IMR-90 (cell line): ENCODE data around the gene LRPPRC. TPM values are rescaled to one million over a fixed set of nuclear protein-coding genes. Genes with fewer than 3 reads are reported as not detected.

Source experiments
- ATAC-seq: fragments of 200-7000 bp; cut with Tn5 transposase; 2 replicates; pipeline ENCODE4 v1.9.1; 2020; ENCODE audit warnings: low read depth, mild to moderate bottlenecking, moderate library complexity
- BruUV-seq: library from RNA; stranded (reverse); fragments of 400-500 nt; replicated peaks from 2 replicates; lab custom pipeline; 2021; lab: Mats Ljungman, UMichigan
- CTCF ChIA-PET: fragments of 300-600 bp; formaldehyde crosslinking; extraction: SDS; loops from one replicate; lab custom pipeline; 2021; ENCODE audit warnings: antibody characterized with exemption; lab: Yijun Ruan, JAX
- POLR2A ChIA-PET: fragments of 300-600 bp; sonication (Branson Sonifier 250); formaldehyde crosslinking; loops from one replicate; lab custom pipeline; 2022; ENCODE audit warnings: antibody characterized with exemption; ENCODE audit not compliant: unreplicated experiment; lab: Charles Lee
- DNase-seq: peaks from one replicate; pipeline ENCODE4 v3.0.0; 2013
- H2AFZ ChIP-seq: replicated peaks from 2 replicates; pipeline ENCODE3; 2013; ENCODE audit warnings: low read length, mild to moderate bottlenecking; ENCODE audit not compliant: poor library complexity
- H2AK5ac ChIP-seq: 2 replicates; pipeline ENCODE4 v1.6.1; 2013; ENCODE audit warnings: low read depth, low read length, inconsistent platforms
- H2AK9ac ChIP-seq: replicated peaks from 2 replicates; pipeline ENCODE3; 2013; ENCODE audit warnings: mild to moderate bottlenecking, low read depth, low read length, moderate library complexity; ENCODE audit not compliant: poor library complexity
- H2BK120ac ChIP-seq: 2 replicates; pipeline ENCODE4 v1.6.1; 2013; ENCODE audit warnings: low read depth, low read length, inconsistent platforms
- H2BK15ac ChIP-seq: 3 replicates; pipeline ENCODE4 v1.6.1; 2013; ENCODE audit warnings: low read depth, low read length, inconsistent platforms
- H2BK20ac ChIP-seq: 2 replicates; pipeline ENCODE4 v1.6.1; 2013; ENCODE audit warnings: low read depth, mild to moderate bottlenecking, inconsistent platforms, low read length, moderate library complexity
- H2BK5ac ChIP-seq: 2 replicates; pipeline ENCODE4 v1.6.1; 2013; ENCODE audit warnings: mild to moderate bottlenecking, low read depth, low read length, inconsistent platforms; ENCODE audit not compliant: poor library complexity, severe bottlenecking
- H3K14ac ChIP-seq: replicated peaks from 2 replicates; pipeline ENCODE4 v1.6.1; 2013; ENCODE audit warnings: low read depth, low read length, inconsistent platforms
- H3K18ac ChIP-seq: 2 replicates; pipeline ENCODE4 v1.6.1; 2013; ENCODE audit warnings: low read depth, low read length, control low read depth
- H3K23ac ChIP-seq: 2 replicates; pipeline ENCODE4 v1.6.1; 2013; ENCODE audit warnings: low read depth, low read length, inconsistent platforms
- H3K27ac ChIP-seq: 2 replicates; pipeline ENCODE4 v1.5.1; 2013; ENCODE audit warnings: mild to moderate bottlenecking, control low read depth, low read length; ENCODE audit not compliant: insufficient read depth
- H3K27me3 ChIP-seq: 2 replicates; pipeline ENCODE4 v1.6.1; 2013; ENCODE audit warnings: low read length; ENCODE audit not compliant: control insufficient read depth, insufficient read depth
- H3K36me3 ChIP-seq: 2 replicates; pipeline ENCODE4 v1.6.1; 2013; ENCODE audit warnings: low read length, mixed read lengths; ENCODE audit not compliant: control insufficient read depth, insufficient read depth
- H3K4ac ChIP-seq: 2 replicates; pipeline ENCODE4 v1.6.1; 2013; ENCODE audit warnings: low read depth, low read length, inconsistent platforms
- H3K4me1 ChIP-seq: 2 replicates; pipeline ENCODE4 v1.6.1; 2013; ENCODE audit warnings: low read length, mixed read lengths; ENCODE audit not compliant: control insufficient read depth, insufficient read depth
- H3K4me2 ChIP-seq: 2 replicates; pipeline ENCODE4 v1.6.1; 2013; ENCODE audit warnings: low read depth, mild to moderate bottlenecking, control low read depth, low read length, moderate library complexity
- H3K4me3 ChIP-seq: 2 replicates; pipeline ENCODE4 v1.5.1; 2013; ENCODE audit warnings: low read depth, mild to moderate bottlenecking, control low read depth, low read length, moderate library complexity; ENCODE audit not compliant: insufficient read depth
- H3K56ac ChIP-seq: 2 replicates; pipeline ENCODE4 v1.6.1; 2013; ENCODE audit warnings: low read length, inconsistent platforms; ENCODE audit not compliant: insufficient read depth; ENCODE audit errors: extremely low read depth
- H3K79me1 ChIP-seq, 2 experiments: 2 replicates each; pipeline ENCODE4 v1.6.1; 2013; ENCODE audit warnings: low read length in 2 of 2, inconsistent platforms in 1 of 2, low read depth in 1 of 2
- H3K9ac ChIP-seq: 2 replicates; pipeline ENCODE4 v1.6.1; 2013; ENCODE audit warnings: low read depth, low read length, control low read depth
- H3K9me1 ChIP-seq: 2 replicates; pipeline ENCODE4 v1.6.1; 2013; ENCODE audit warnings: low read length, inconsistent platforms; ENCODE audit not compliant: insufficient read depth
- H3K9me3 ChIP-seq: 2 replicates; pipeline ENCODE4 v1.6.1; 2013; ENCODE audit warnings: low read length; ENCODE audit not compliant: control insufficient read depth, insufficient read depth
- H4K20me1 ChIP-seq: 2 replicates; pipeline ENCODE4 v1.6.1; 2013; ENCODE audit warnings: low read length, inconsistent platforms; ENCODE audit not compliant: insufficient read depth
- H4K5ac ChIP-seq: 2 replicates; pipeline ENCODE4 v1.6.1; 2013; ENCODE audit warnings: mild to moderate bottlenecking, low read depth, low read length, control low read depth
- H4K8ac ChIP-seq, 2 experiments: 2 replicates each; pipeline ENCODE4 v1.6.1; 2013; ENCODE audit warnings: low read depth in 2 of 2, low read length in 2 of 2, control low read depth in 1 of 2, inconsistent platforms in 1 of 2
- H4K91ac ChIP-seq: 2 replicates; pipeline ENCODE4 v1.6.1; 2013; ENCODE audit warnings: low read depth, low read length, inconsistent platforms; ENCODE audit not compliant: insufficient read depth
- BHLHE40 ChIP-seq: fragments of 150-350 bp; IDR thresholded peaks from 2 replicates; pipeline ENCODE4 v1.6.1; 2016; ENCODE audit warnings: mild to moderate bottlenecking, low read depth, low read length
- CHD1 ChIP-seq: IDR thresholded peaks from 2 replicates; pipeline ENCODE4 v1.6.1; 2012; ENCODE audit warnings: low read depth, low read length, improper control_type of control experiment
- FOS ChIP-seq: fragments of 150-350 bp; IDR thresholded peaks from 2 replicates; pipeline ENCODE4 v1.6.1; 2016; ENCODE audit warnings: low read depth, low read length
- MAZ ChIP-seq: IDR thresholded peaks from 2 replicates; pipeline ENCODE4 v1.6.1; 2012; ENCODE audit warnings: low read depth, mild to moderate bottlenecking, low read length, improper control_type of control experiment, moderate library complexity, borderline replicate concordance
- NFE2L2 ChIP-seq: fragments of 150-350 bp; IDR thresholded peaks from 2 replicates; pipeline ENCODE4 v1.6.1; 2016; ENCODE audit warnings: low read depth, mild to moderate bottlenecking, low read length
- RAD21 ChIP-seq: IDR thresholded peaks from 2 replicates; pipeline ENCODE4 v1.6.1; 2012; ENCODE audit warnings: low read length, improper control_type of control experiment
- RCOR1 ChIP-seq: IDR thresholded peaks from 2 replicates; pipeline ENCODE4 v1.6.1; 2012; ENCODE audit warnings: mild to moderate bottlenecking, low read length, improper control_type of control experiment; ENCODE audit not compliant: insufficient replicate concordance
- RFX5 ChIP-seq: IDR thresholded peaks from 2 replicates; pipeline ENCODE4 v1.8.0; 2012; ENCODE audit warnings: low read depth, mild to moderate bottlenecking, low read length, moderate library complexity
- SMC3 ChIP-seq: fragments of 150-350 bp; IDR thresholded peaks from 2 replicates; pipeline ENCODE4 v1.6.1; 2016; ENCODE audit warnings: low read depth, mild to moderate bottlenecking, antibody characterized with exemption, low read length, moderate library complexity
- USF2 ChIP-seq: fragments of 150-350 bp; IDR thresholded peaks from 2 replicates; pipeline ENCODE4 v1.6.1; 2017; ENCODE audit warnings: mild to moderate bottlenecking, antibody characterized with exemption, low read length, low read depth
- WGBS, 2 experiments: methylation state at CpG; one replicate each; pipeline versions ENCODE4 v1.1.5 to v1.1.7; 2013; ENCODE audit warnings: missing lambda C conversion rate in 2 of 2; ENCODE audit not compliant: insufficient read length in 1 of 2; ENCODE audit errors: extremely low coverage in 2 of 2; 5-methylcytosine and 5-hydroxymethylcytosine counted together
- dilution Hi-C: fragments of 300-500 bp; cut with HindIII; formaldehyde crosslinking; loops from one replicate; pipeline ENCODE4 v1.14.3; 2018; ENCODE audit warnings: low sequenced_read_pairs; ENCODE audit not compliant: unreplicated experiment
- in situ Hi-C: fragments of 300-500 bp; cut with MboI; formaldehyde crosslinking; loops from 3 replicates; pipeline ENCODE4 v1.14.3; 2019; ENCODE audit warnings: low sequenced_read_pairs, inconsistent platforms, mixed read lengths
- intact Hi-C: fragments of 100-400 bp; cut with micrococcal nuclease; formaldehyde crosslinking; loops from 2 replicates; pipeline ENCODE4 v1.10.0; 2022
- polyA plus RNA-seq, 3 experiments: library from polyadenylated mRNA; depleted of rRNA; stranded (reverse); fragments of >200 nt; gene quantifications; 2 replicates each; pipeline ENCODE4 v1.2.3, GENCODE V29; 2012; ENCODE audit warnings: low replicate concordance in 1 of 3
- total RNA-seq: library from RNA; depleted of rRNA; stranded (reverse); fragments of >200 nt; gene quantifications from 2 replicates; pipeline ENCODE4 v1.2.3, GENCODE V29; 2012
- TF ChIP-seq, protein P1 (sequence below): fragments of 150-350 bp; IDR thresholded peaks from 2 replicates; pipeline ENCODE4 v1.6.1; 2016; ENCODE audit warnings: low read depth, mild to moderate bottlenecking, low read length, moderate library complexity, borderline replicate concordance

LRPPRC gene
- total and polyA plus RNA-seq, 2 of the 4 experiments (the other 2 are of a cell fraction) = 30.4 to 36.0 TPM

DNA sequence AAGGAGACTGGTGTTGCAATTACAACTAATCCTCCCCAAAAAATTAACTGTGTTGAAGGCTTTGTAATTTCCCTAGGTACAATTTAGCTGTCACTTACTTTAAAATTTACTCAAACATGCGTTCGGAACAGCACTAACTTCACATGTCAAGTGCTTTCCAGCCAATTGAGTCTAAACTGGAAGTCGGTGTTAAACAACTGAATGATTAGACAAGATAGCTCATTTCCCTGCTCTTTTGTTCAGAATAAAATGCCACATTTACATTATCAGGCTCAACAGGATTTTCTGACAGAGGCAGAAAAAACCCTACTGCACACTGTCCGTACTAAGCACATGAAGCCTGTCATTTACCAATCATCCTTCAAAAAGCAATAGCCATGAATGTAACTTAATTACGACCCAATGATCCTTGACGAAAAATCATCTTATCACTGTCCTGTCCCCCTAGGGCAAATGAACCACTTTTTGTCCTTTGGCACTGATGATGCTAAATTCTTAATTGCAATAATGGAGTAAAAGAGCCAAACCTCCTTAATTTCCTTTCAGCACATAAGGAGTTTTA is 56.0 kb downstream of the LRPPRC start:
- peaks cover 3% of the 10 kb centered on the region; the same call in 1 of the 2 replicates for H3K36me3 ChIP-seq
- no peak overlapping the region for H2BK20ac ChIP-seq
- no peak overlapping the region for H4K91ac ChIP-seq
- H3K27ac ChIP-seq = no peak overlapping the region
- H2BK5ac ChIP-seq = no peak overlapping the region
- no peaks in the 10 kb centered on the region for H3K9me3 ChIP-seq
- BruUV-seq = no TSS peak
- intact Hi-C loops (loop anchor here (5.0 kb wide), 3 partner anchors 38 to 327 kb away; no protein-coding TSS in a partner anchor), in situ Hi-C loops (no loop called here), dilution Hi-C loops (no loop called here)
- no peak overlapping the region for H3K9ac ChIP-seq
- ChIA-PET CTCF (no interaction called here), POLR2A (no interaction called here)
- H4K8ac ChIP-seq = no peak overlapping the region
- no peaks in the 10 kb centered on the region for H3K27me3 ChIP-seq
- H2AK9ac ChIP-seq = no peak overlapping the region
- no peak overlapping the region for H4K5ac ChIP-seq
- no peak overlapping the region for H3K14ac ChIP-seq
- H2BK15ac ChIP-seq = no peak overlapping the region
- H3K18ac ChIP-seq = no peak overlapping the region
- H3K56ac ChIP-seq = no peak overlapping the region
- WGBS, 2 experiments = 86% methylated on average over 2 of the region's 6 CpGs; no CpG with 5 or more reads in 1 of the 2 experiments
- H3K79me1 ChIP-seq = peaks cover 6 to 8% of the 10 kb centered on the region in 2 experiments; a peak in 3 of 4 replicates
- H2AK5ac ChIP-seq = no peak overlapping the region
- H3K23ac ChIP-seq = no peak overlapping the region
- no peak overlapping the region for H3K4ac ChIP-seq
- no peaks in the 10 kb centered on the region for H3K9me1 ChIP-seq
- DNase-seq = no peak
- H3K4me3 ChIP-seq = no peak overlapping the region
- ATAC-seq = no peak
- no peak overlapping the region for H2AFZ ChIP-seq
- H3K4me1 ChIP-seq = 0 out of 2 replicates have a peak, but pooled peaks cover 2% of the 10 kb centered on the region
- H3K4me2 ChIP-seq = no peak overlapping the region
- no peak overlapping the region for H2BK120ac ChIP-seq
- H4K20me1 ChIP-seq = no peaks in the 10 kb centered on the region
- TF ChIP-seq CHD1 = no peak
- no peak for TF ChIP-seq FOS
- no peak for TF ChIP-seq MAZ
- TF ChIP-seq, protein P1, sequence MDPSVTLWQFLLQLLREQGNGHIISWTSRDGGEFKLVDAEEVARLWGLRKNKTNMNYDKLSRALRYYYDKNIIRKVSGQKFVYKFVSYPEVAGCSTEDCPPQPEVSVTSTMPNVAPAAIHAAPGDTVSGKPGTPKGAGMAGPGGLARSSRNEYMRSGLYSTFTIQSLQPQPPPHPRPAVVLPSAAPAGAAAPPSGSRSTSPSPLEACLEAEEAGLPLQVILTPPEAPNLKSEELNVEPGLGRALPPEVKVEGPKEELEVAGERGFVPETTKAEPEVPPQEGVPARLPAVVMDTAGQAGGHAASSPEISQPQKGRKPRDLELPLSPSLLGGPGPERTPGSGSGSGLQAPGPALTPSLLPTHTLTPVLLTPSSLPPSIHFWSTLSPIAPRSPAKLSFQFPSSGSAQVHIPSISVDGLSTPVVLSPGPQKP = no peak
- no peak for TF ChIP-seq NFE2L2
- TF ChIP-seq RFX5 = no peak
- no peak for TF ChIP-seq RAD21
- no peak for TF ChIP-seq SMC3
- TF ChIP-seq RCOR1 = no peak
- TF ChIP-seq BHLHE40 = no peak
- no peak for TF ChIP-seq USF2
